H9 (cell line): Measurements from ENCODE around the gene HEATR5B. TPM values are rescaled to one million over a fixed set of nuclear protein-coding genes. Genes with fewer than 3 reads are reported as not detected.

ENCODE experiments used
- DNase-seq: peaks from one replicate; pipeline ENCODE4 v3.0.0-alpha.2; 2017
- H2AFZ ChIP-seq: one replicate; pipeline ENCODE4 v1.6.1; 2013; ENCODE audit warnings: mild to moderate bottlenecking, low read length, control low read depth, moderate library complexity
- H2AK5ac ChIP-seq: 2 replicates; pipeline ENCODE4 v1.6.1; 2013; ENCODE audit warnings: low read length, control low read depth, mixed read lengths; ENCODE audit not compliant: insufficient read length
- H2BK120ac ChIP-seq: one replicate; pipeline ENCODE4 v1.6.1; 2013; ENCODE audit warnings: low read depth, mild to moderate bottlenecking, low read length, control low read depth, inconsistent platforms; ENCODE audit not compliant: poor library complexity, severe bottlenecking
- H2BK12ac ChIP-seq: 2 replicates; pipeline ENCODE4 v1.6.1; 2013; ENCODE audit warnings: low read length, control low read depth, mixed read lengths, low read depth; ENCODE audit not compliant: insufficient read length
- H2BK15ac ChIP-seq: 2 replicates; pipeline ENCODE4 v1.6.1; 2013; ENCODE audit warnings: low read depth, low read length, control low read depth
- H2BK20ac ChIP-seq: one replicate; pipeline ENCODE4 v1.6.1; 2013; ENCODE audit warnings: low read depth, mild to moderate bottlenecking, low read length, control low read depth, inconsistent platforms; ENCODE audit not compliant: poor library complexity, severe bottlenecking
- H2BK5ac ChIP-seq: 2 replicates; pipeline ENCODE4 v1.6.1; 2013; ENCODE audit warnings: low read length, control low read depth, mixed read lengths; ENCODE audit not compliant: insufficient read length
- H3K14ac ChIP-seq: 2 replicates; pipeline ENCODE4 v1.6.1; 2013; ENCODE audit warnings: low read length, control low read depth; ENCODE audit not compliant: insufficient read depth
- H3K18ac ChIP-seq: 2 replicates; pipeline ENCODE4 v1.6.1; 2013; ENCODE audit warnings: low read depth, mild to moderate bottlenecking, mixed read lengths, low read length, control low read depth; ENCODE audit not compliant: insufficient read length
- H3K23ac ChIP-seq: 2 replicates; pipeline ENCODE4 v1.6.1; 2013; ENCODE audit warnings: low read length, control low read depth, mixed read lengths, low read depth; ENCODE audit not compliant: insufficient read length
- H3K23me2 ChIP-seq: 2 replicates; pipeline ENCODE4 v1.6.1; 2013; ENCODE audit warnings: low read depth, mild to moderate bottlenecking, mixed read lengths, low read length, control low read depth; ENCODE audit not compliant: insufficient read length, poor library complexity, severe bottlenecking
- H3K27ac ChIP-seq: 2 replicates; pipeline ENCODE4 v1.5.1; 2013; ENCODE audit warnings: low read length, control low read depth, mixed read lengths, low read depth; ENCODE audit not compliant: insufficient read length
- H3K27me3 ChIP-seq: 2 replicates; pipeline ENCODE4 v1.6.1; 2013; ENCODE audit warnings: low read length, control low read depth, inconsistent platforms; ENCODE audit not compliant: insufficient read depth
- H3K4ac ChIP-seq: 2 replicates; pipeline ENCODE4 v1.6.1; 2013; ENCODE audit warnings: low read depth, mild to moderate bottlenecking, control low read depth, inconsistent platforms, low read length, moderate library complexity
- H3K4me1 ChIP-seq: 2 replicates; pipeline ENCODE4 v1.6.1; 2013; ENCODE audit warnings: low read length, control low read depth, inconsistent platforms; ENCODE audit not compliant: insufficient read depth
- H3K4me2 ChIP-seq: 2 replicates; pipeline ENCODE4 v1.6.1; 2013; ENCODE audit warnings: low read length, control low read depth, mixed read lengths; ENCODE audit not compliant: insufficient read length, insufficient read depth
- H3K56ac ChIP-seq: 2 replicates; pipeline ENCODE4 v1.6.1; 2013; ENCODE audit warnings: low read depth, mild to moderate bottlenecking, mixed read lengths, low read length, control low read depth; ENCODE audit not compliant: insufficient read length
- H3K79me1 ChIP-seq: 2 replicates; pipeline ENCODE4 v1.6.1; 2013; ENCODE audit warnings: low read depth, mild to moderate bottlenecking, moderate library complexity, low read length, control low read depth, inconsistent platforms; ENCODE audit not compliant: insufficient read depth, poor library complexity, severe bottlenecking
- H3K79me2 ChIP-seq: 2 replicates; pipeline ENCODE4 v1.6.1; 2013; ENCODE audit warnings: low read length, control low read depth, inconsistent platforms; ENCODE audit not compliant: insufficient read depth
- H3K9ac ChIP-seq: 2 replicates; pipeline ENCODE4 v1.6.1; 2013; ENCODE audit warnings: low read length, control low read depth, mixed read lengths; ENCODE audit not compliant: insufficient read length; ENCODE audit errors: extremely low read depth
- H3K9me3 ChIP-seq: one replicate; pipeline ENCODE4 v1.6.1; 2013; ENCODE audit warnings: low read depth, low read length, inconsistent platforms; ENCODE audit not compliant: control insufficient read depth
- H3T11ph ChIP-seq: one replicate; pipeline ENCODE4 v1.6.1; 2013; ENCODE audit warnings: mild to moderate bottlenecking, low read length, control low read depth, inconsistent platforms
- H4K20me1 ChIP-seq: one replicate; pipeline ENCODE4 v1.6.1; 2013; ENCODE audit not compliant: control insufficient read depth, insufficient read length, insufficient read depth
- H4K5ac ChIP-seq: 2 replicates; pipeline ENCODE4 v1.6.1; 2013; ENCODE audit warnings: low read depth, mild to moderate bottlenecking, mixed read lengths, low read length, control low read depth; ENCODE audit not compliant: insufficient read length
- H4K8ac ChIP-seq: replicated peaks from 2 replicates; pipeline ENCODE4 v1.6.1; 2013; ENCODE audit warnings: low read length, control low read depth, mixed read lengths, low read depth; ENCODE audit not compliant: insufficient read length
- H4K91ac ChIP-seq: 2 replicates; pipeline ENCODE4 v1.6.1; 2013; ENCODE audit warnings: low read depth, mild to moderate bottlenecking, moderate library complexity, mixed read lengths, low read length, control low read depth; ENCODE audit not compliant: insufficient read length
- H3K27ac Mint-ChIP-seq, 3 experiments: 2 replicates in 2 of 3; 3 replicates in 1 of 3; pipeline ENCODE4 v1.8.0; 2020 to 2021; ENCODE audit warnings: mixed read lengths in 3 of 3, mild to moderate bottlenecking in 1 of 3, moderate library complexity in 1 of 3
- H3K27me3 Mint-ChIP-seq: 2 replicates; pipeline ENCODE4 v1.8.0; 2021; ENCODE audit warnings: low read depth, mild to moderate bottlenecking, moderate library complexity, mixed read lengths
- H3K36me3 Mint-ChIP-seq, 3 experiments: 2 replicates in 2 of 3; 3 replicates in 1 of 3; pipeline ENCODE4 v1.8.0; 2020 to 2021; ENCODE audit warnings: low read depth in 3 of 3, mixed read lengths in 3 of 3; ENCODE audit not compliant: insufficient read depth in 1 of 3
- H3K4me1 Mint-ChIP-seq, 2 experiments: 2 replicates each; pipeline ENCODE4 v1.8.0; 2020; ENCODE audit warnings: mixed read lengths in 2 of 2
- H3K4me3 Mint-ChIP-seq, 2 experiments: 2 replicates in 1 of 2; 3 replicates in 1 of 2; pipeline ENCODE4 v1.8.0; 2020 to 2021; ENCODE audit warnings: mild to moderate bottlenecking in 2 of 2, mixed read lengths in 2 of 2, moderate library complexity in 1 of 2
- H3K9me3 Mint-ChIP-seq, 2 experiments: 2 replicates in 1 of 2; 3 replicates in 1 of 2; pipeline ENCODE4 v1.8.0; 2020; ENCODE audit warnings: mild to moderate bottlenecking in 2 of 2, mixed read lengths in 2 of 2, moderate library complexity in 1 of 2
- whole genome bisulfite sequencing: extraction: QIAGEN DNeasy Blood & Tissue Kit; methylation state at CpG from one replicate; pipeline ENCODE4 v1.1.7; 2013; ENCODE audit warnings: missing lambda C conversion rate, low lambda C conversion rate, mixed read lengths; ENCODE audit not compliant: insufficient read length; ENCODE audit errors: extremely low coverage; 5-methylcytosine and 5-hydroxymethylcytosine counted together
- total RNA-seq: library from RNA; stranded (reverse); gene quantifications from 2 replicates; pipeline ENCODE4 v1.2.1, GENCODE V29; 2021
- TF ChIP-seq, protein P1 (sequence below): fragments of 200-600 bp; sonication (generic); conservative IDR thresholded peaks from 3 replicates; pipeline ENCODE4 v1.8.0; 2021; ENCODE audit warnings: antibody characterized with exemption, mild to moderate bottlenecking

Gene HEATR5B
- total RNA-seq, 1 experiment from 2014 or later = 14.0 TPM

DNA sequence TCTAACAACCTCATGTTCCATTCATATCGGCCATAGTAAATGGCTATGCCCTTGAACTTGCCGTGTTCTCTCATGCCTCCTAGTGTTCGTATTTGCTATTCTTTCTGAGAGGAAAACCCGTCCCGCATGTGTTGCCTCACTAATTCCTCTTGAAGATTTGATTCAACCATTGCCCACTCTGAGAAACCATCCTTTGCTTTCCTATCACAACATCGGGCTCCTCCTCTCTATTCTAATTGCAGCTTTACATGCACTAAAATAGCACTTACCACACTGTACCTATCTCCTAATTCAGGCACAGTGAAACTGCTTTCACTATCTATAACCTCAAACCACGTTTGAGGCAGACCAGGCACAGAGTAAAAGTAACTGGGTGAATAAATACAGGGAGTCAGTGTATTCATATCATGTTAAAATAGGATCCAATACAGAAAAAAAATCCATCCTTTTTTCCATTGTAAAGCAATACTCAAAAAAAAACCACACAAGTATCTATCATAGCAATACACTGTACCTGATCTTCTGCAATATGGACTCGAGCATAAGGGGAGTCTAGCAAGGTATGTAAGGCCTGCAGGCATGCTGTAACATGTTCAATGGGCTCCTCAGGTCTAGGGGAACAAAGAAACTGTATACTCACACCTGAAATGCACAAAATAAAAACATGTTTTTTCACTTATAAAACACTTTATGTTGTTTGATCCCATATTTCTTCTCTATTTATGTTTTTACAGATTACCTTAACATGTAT is 78.9 kb downstream of the HEATR5B start:
- Histone ChIP-seq H4K91ac (no peak overlapping the region), H3K23me2 (no peaks in the 10 kb centered on the region), H3K27me3 (no peaks in the 10 kb centered on the region), H2BK5ac (no peak overlapping the region), H3K4me2 (no peak overlapping the region), H2AFZ (no peak overlapping the region), H3K18ac (no peak overlapping the region), H2AK5ac (no peak overlapping the region), H3K4me1 (no peaks in the 10 kb centered on the region), H3K9ac (no peak overlapping the region), H3K9me3 (no peaks in the 10 kb centered on the region), H4K8ac (no peak overlapping the region), H3K14ac (no peak overlapping the region), H3K79me2 (no peaks in the 10 kb centered on the region), H2BK12ac (no peak overlapping the region), H3K23ac (no peak overlapping the region), H3T11ph (no peak overlapping the region), H2BK120ac (no peak overlapping the region), H2BK15ac (no peak overlapping the region), H3K79me1 (no peaks in the 10 kb centered on the region), H3K56ac (no peak overlapping the region), H4K20me1 (no peaks in the 10 kb centered on the region), H4K5ac (no peak overlapping the region), H3K27ac (no peak overlapping the region), H3K4ac (no peak overlapping the region), H2BK20ac (no peak overlapping the region)
- Mint-ChIP-seq H3K27me3 (peaks cover under 1% of the 10 kb centered on the region; the same call in 1 of the 2 replicates), H3K9me3 (no peaks in the 10 kb centered on the region), H3K4me3 (no peak overlapping the region), H3K4me1 (peaks cover 0 to 3% of the 10 kb centered on the region in 2 experiments; a peak in 2 of 4 replicates), H3K27ac (peak overlapping the region in 1 of 3 experiments; percentile 11; a peak in 1 of 7 replicates), H3K36me3 (peaks cover 0 to 15% (median 0%) of the 10 kb centered on the region in 3 experiments; a peak in 3 of 7 replicates)
- peak; percentile 49 for DNase-seq
- TF ChIP-seq, protein P1, sequence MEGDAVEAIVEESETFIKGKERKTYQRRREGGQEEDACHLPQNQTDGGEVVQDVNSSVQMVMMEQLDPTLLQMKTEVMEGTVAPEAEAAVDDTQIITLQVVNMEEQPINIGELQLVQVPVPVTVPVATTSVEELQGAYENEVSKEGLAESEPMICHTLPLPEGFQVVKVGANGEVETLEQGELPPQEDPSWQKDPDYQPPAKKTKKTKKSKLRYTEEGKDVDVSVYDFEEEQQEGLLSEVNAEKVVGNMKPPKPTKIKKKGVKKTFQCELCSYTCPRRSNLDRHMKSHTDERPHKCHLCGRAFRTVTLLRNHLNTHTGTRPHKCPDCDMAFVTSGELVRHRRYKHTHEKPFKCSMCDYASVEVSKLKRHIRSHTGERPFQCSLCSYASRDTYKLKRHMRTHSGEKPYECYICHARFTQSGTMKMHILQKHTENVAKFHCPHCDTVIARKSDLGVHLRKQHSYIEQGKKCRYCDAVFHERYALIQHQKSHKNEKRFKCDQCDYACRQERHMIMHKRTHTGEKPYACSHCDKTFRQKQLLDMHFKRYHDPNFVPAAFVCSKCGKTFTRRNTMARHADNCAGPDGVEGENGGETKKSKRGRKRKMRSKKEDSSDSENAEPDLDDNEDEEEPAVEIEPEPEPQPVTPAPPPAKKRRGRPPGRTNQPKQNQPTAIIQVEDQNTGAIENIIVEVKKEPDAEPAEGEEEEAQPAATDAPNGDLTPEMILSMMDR = peak; percentile 76
- WGBS = no CpG with 5 or more reads among the region's 8 CpGs
